Iris pigment epithelial cell (primary cell): ENCODE results near the gene PPM1B.
A peak's percentile ranks its signal among the peaks of the same experiment; 100 is the strongest.
"Not testable (repeated sequence)": the region's sequence is repeated elsewhere in the genome, so short reads cannot be mapped to it uniquely, and the experiment has no call there.

ENCODE experiments used
- DNase-seq: peaks from one replicate; pipeline ENCODE4 v3.0.0-alpha.2; 2011; ENCODE audit warnings: low read depth

PPM1B gene

DNA sequence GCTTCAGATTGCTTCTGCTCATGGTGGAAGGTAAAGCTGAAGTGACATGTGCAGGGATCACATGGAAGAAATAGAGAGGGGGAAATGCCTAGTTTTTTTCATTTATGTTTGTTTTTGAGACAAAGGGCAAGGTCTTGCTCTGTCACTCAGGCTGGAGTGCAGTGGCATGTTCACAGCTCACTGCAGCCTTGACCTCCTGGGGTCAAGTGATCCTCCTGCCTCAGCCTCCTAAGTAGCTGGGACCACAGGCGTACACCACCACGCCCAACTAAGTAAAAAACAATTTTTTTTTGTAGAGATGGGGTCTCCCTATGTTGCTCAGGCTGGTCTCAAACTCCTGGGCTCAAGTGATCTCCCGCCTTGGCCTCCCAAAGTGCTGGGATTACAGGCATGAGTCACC is 87.0 kb downstream of the PPM1B start:
- not testable (repeated sequence) for DNase-seq

GRCh38 chr2:44257802-44258201 is 89.1 kb downstream of the PPM1B start:
- not testable (repeated sequence) for DNase-seq

- no peak for DNase-seq
These were observed 98.7 kb downstream of the PPM1B start for GRCh38 chr2:44267269-44267795.

DNA sequence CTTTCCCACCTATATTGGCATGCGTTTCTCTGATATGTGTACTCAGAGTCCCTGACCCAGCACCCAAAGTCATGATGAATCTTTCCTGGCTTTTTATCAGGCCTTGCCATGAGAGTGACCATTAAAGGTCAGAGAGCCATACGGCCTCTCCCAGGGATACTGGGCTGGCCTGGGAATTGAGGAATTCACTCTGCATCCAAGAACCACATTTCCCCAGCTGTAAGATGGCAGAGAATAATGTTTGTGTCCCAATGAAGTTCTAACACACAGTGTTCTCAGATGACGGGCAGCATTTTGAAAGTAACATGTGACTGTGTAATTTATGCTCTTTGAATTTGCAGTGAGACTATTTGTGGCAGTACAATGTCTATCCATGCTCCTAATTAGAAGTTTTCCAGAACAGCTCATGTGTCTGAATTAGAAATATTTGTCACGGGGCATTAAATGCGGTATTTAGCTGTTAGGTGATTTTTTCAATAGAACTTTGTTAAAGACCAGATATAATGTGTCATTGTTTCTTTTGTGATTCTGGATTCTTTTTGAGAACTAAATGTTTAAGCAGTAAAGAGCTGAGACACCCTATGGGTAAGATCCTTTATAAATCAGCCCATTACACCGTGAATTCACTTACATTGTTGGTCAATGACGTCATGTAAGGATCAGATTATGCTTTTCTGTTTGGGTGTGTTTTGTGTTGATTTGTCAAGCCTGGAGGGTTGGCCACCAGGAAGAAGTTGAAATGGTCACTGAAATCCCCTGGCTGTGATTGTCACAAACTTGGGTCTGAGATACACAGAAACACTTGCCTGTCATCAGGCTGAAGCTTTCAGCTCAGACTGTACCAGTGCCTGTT is 99.3 kb downstream of the PPM1B start:
- DNase-seq, result peak; percentile 59

DNA sequence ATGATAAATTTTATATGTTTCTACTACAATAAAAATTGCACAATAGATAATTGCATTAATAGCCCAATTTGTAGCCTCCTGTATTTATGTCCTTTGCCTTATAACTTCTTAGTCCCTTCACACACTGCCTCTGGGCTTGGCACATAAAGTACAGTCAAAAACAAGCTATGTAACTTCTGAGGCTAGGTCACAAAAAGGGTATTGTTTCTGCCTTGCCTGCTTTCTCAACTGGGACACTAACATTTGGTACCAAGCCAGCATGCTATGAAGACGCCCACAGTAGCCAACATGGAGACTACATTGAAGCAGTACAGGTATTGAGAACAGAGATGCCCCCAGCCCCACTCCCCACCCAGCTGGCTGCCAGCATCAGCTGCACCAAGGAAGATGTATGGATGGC is 101.2 kb downstream of the PPM1B start:
- no peak for DNase-seq

GRCh38 chr2:44271296-44271695 is 102.6 kb downstream of the PPM1B start:
- no peak for DNase-seq

GRCh38 chr2:44273076-44273475 is 104.4 kb downstream of the PPM1B start:
- DNase-seq, result no peak

DNA sequence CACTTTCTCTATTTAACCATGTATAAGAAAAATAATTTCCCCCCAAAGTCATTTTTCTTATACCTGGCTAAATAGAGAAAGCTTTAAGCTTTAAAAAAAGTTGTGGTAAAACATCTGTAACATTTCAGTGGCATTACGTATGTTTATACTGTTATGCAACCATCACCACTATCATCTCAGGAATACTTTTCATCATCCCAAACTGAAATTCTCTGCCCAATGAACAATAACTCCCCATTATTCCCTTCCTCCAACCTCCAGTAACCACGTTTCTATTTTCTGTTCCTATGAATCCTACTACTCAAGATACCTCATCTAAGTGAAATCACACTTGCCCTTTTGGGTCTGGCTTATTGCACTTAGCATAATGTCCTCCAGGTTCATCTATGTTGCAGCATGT is 104.9 kb downstream of the PPM1B start:
- no peak for DNase-seq

DNA sequence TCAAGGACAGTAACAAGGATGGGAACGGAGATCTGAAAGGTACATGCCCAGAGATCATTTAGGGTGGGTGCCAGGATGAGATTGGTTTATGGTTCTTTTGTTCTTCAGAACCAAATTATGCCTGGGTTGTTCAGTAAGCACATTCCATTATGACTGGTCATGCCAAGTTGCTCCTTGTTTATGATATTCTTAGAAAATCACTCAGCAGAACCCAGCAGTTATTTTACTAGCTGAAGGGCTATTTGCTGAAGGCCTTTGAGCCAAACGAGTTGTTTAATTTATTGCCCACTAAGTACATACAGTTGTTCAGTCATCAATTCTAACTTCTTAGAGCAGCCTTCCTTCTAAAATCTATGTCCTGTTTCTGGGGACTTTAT is 107.2 kb downstream of the PPM1B start:
- DNase-seq, result peak; percentile 39

GRCh38 chr2:44277541-44277940 is 108.9 kb downstream of the PPM1B start:
- no peak for DNase-seq

DNA sequence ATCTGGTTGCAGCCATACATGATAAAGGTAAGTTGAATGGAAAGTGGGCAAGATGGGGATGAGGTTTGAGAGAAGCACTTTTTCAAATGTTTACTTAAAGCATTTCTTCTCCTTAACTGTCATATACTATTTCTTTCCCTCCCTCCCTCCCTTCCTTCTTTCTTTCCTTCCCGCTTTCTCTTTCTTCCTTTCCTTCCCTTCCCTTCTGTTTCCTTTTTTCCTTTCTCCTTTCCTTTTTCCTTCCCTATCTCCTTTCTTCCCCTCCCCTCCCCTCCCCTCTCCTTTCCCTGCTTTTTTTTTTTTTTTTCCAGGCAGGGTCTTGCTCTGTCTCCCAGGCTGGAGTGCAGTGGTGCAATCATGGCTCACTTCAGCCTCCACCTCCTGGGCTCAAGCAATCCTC is 112.2 kb downstream of the PPM1B start:
- DNase-seq, result no peak
